OCI-LY3 (cell line): ENCODE measurements around the gene PTPRN2.
"Not testable (repeated sequence)": the region's sequence is repeated elsewhere in the genome, so short reads cannot be mapped to it uniquely, and the experiment has no call there.

Source experiments
- H2AFZ ChIP-seq: fragments of 200-600, 300-600 bp; shearing (Covaris generic); 2 replicates; pipeline ENCODE4 v1.6.0; 2014; ENCODE audit warnings: antibody characterized with exemption, low read depth, low read length
- H3K27ac ChIP-seq: fragments of 200-600, 300-600 bp; sonication (generic); 2 replicates; pipeline ENCODE4 v1.5.1; 2014; ENCODE audit warnings: mild to moderate bottlenecking, low read length, moderate library complexity, mixed read lengths
- H3K27me3 ChIP-seq: fragments of 200-600, 300-600 bp; sonication (generic); 2 replicates; pipeline ENCODE4 v1.6.1; 2014; ENCODE audit warnings: low read depth, low read length, mixed read lengths
- H3K36me3 ChIP-seq: fragments of 200-600, 300-600 bp; sonication (generic); replicated peaks from 2 replicates; pipeline ENCODE3; 2014; ENCODE audit warnings: low read depth, low read length, mixed read lengths
- H3K4me1 ChIP-seq: fragments of 300-600, 200-600 bp; sonication (generic); 2 replicates; pipeline ENCODE4 v1.6.1; 2014; ENCODE audit warnings: low read length, mixed read lengths
- H3K4me2 ChIP-seq: fragments of 200-600, 300-600 bp; sonication (generic); 2 replicates; pipeline ENCODE4 v1.6.1; 2014; ENCODE audit warnings: low read length, mixed read lengths
- H3K4me3 ChIP-seq: fragments of 300-600, 200-600 bp; sonication (generic); 2 replicates; pipeline ENCODE4 v1.5.1; 2014; ENCODE audit warnings: antibody characterized with exemption, mild to moderate bottlenecking, low read length, moderate library complexity
- H3K79me2 ChIP-seq: fragments of 300-600, 200-600 bp; shearing (Covaris generic); 2 replicates; pipeline ENCODE4 v1.6.1; 2014; ENCODE audit warnings: mild to moderate bottlenecking, low read length, mixed read lengths
- H3K9ac ChIP-seq: fragments of 300-600, 200-600 bp; shearing (Covaris generic); 2 replicates; pipeline ENCODE4 v1.6.0; 2014; ENCODE audit warnings: mild to moderate bottlenecking, low read length, moderate library complexity
- H3K9me3 ChIP-seq: fragments of 200-600, 300-600 bp; shearing (Covaris generic); 2 replicates; pipeline ENCODE4 v1.6.1; 2014; ENCODE audit warnings: low read length, mixed read lengths; ENCODE audit not compliant: insufficient read depth
- H4K20me1 ChIP-seq: fragments of 200-600, 300-600 bp; sonication (generic); 2 replicates; pipeline ENCODE4 v1.6.1; 2016; ENCODE audit warnings: low read length, mixed read lengths; ENCODE audit not compliant: insufficient read depth
- CTCF ChIP-seq: fragments of 200-600, 300-600 bp; sonication (generic); IDR thresholded peaks from 2 replicates; pipeline ENCODE4 v1.5.1; 2014; ENCODE audit warnings: antibody characterized with exemption, low read length, low read depth
- EZH2phosphoT487 ChIP-seq: fragments of 200-600 bp; shearing (Covaris generic); IDR thresholded peaks from 2 replicates; pipeline ENCODE4 v1.6.1; 2018; ENCODE audit warnings: antibody characterized with exemption, mixed run types, low read depth

Gene PTPRN2

DNA sequence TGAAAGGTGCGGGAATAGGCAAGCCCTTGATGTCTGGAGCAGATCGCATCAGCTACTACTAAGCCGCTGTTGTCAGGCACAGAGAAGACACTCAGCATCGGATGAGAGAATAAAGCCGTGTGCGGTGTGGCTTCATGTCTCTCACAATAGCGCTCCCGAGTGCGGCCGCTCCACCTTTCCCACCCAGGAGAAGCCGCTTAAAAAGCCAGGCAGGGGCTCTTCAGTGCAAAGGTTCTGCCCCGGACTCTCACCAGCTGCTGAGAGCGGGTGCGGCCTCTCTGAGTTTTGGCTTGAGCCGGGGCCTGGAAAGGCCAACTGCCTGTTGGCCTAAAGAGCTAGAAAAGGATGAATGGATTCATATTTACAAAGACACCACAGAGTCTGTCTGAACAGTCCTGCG lies 650.2 kb downstream of the PTPRN2 start:
- no peaks in the 10 kb centered on the region for H3K36me3 ChIP-seq
- no peak overlapping the region for H3K9ac ChIP-seq
- no peaks in the 10 kb centered on the region for H4K20me1 ChIP-seq
- no peak overlapping the region for H3K4me3 ChIP-seq
- H3K27ac ChIP-seq: no peak overlapping the region
- H2AFZ ChIP-seq: no peak overlapping the region
- H3K4me1 ChIP-seq: no peaks in the 10 kb centered on the region
- no peaks in the 10 kb centered on the region for H3K79me2 ChIP-seq
- no peaks in the 10 kb centered on the region for H3K27me3 ChIP-seq
- H3K4me2 ChIP-seq: no peak overlapping the region
- H3K9me3 ChIP-seq: no peaks in the 10 kb centered on the region
- no peak for TF ChIP-seq EZH2phosphoT487
- no peak for TF ChIP-seq CTCF

GRCh38 chr7:157936976-157937375 lies 650.6 kb downstream of the PTPRN2 start:
- H3K27ac ChIP-seq: no peak overlapping the region
- no peaks in the 10 kb centered on the region for H3K27me3 ChIP-seq
- no peak overlapping the region for H3K4me3 ChIP-seq
- no peaks in the 10 kb centered on the region for H3K36me3 ChIP-seq
- no peaks in the 10 kb centered on the region for H3K79me2 ChIP-seq
- H3K4me1 ChIP-seq: no peaks in the 10 kb centered on the region
- TF ChIP-seq CTCF (no peak), EZH2phosphoT487 (no peak)
- H3K9me3 ChIP-seq: no peaks in the 10 kb centered on the region
- H2AFZ ChIP-seq: no peak overlapping the region
- no peak overlapping the region for H3K9ac ChIP-seq
- H3K4me2 ChIP-seq: no peak overlapping the region
- no peaks in the 10 kb centered on the region for H4K20me1 ChIP-seq

GRCh38 chr7:157935721-157936120 lies 651.9 kb downstream of the PTPRN2 start:
- H3K9me3 ChIP-seq, H3K79me2 ChIP-seq, H3K4me1 ChIP-seq, H3K9ac ChIP-seq, H3K27ac ChIP-seq, H3K4me2 ChIP-seq, H4K20me1 ChIP-seq, H3K4me3 ChIP-seq, H3K36me3 ChIP-seq, H2AFZ ChIP-seq, H3K27me3 ChIP-seq: not testable (repeated sequence)

GRCh38 chr7:157933219-157934155 lies 654.1 kb downstream of the PTPRN2 start:
- not testable (repeated sequence) for H3K79me2 ChIP-seq, H4K20me1 ChIP-seq, H3K9me3 ChIP-seq, H3K27ac ChIP-seq, H3K4me1 ChIP-seq, H3K9ac ChIP-seq, H3K36me3 ChIP-seq, H3K4me2 ChIP-seq, H3K27me3 ChIP-seq, H2AFZ ChIP-seq, H3K4me3 ChIP-seq

- Histone ChIP-seq H3K4me2 (no peak overlapping the region), H3K27ac (no peak overlapping the region), H2AFZ (no peak overlapping the region), H3K36me3 (no peaks in the 10 kb centered on the region), H3K4me1 (no peaks in the 10 kb centered on the region), H3K27me3 (no peaks in the 10 kb centered on the region), H3K9me3 (no peaks in the 10 kb centered on the region), H3K9ac (no peak overlapping the region), H3K4me3 (no peak overlapping the region), H4K20me1 (no peaks in the 10 kb centered on the region), H3K79me2 (no peaks in the 10 kb centered on the region)
- TF ChIP-seq EZH2phosphoT487 (no peak), CTCF (no peak)
Observed at GRCh38 chr7:157932498-157933218, 655.0 kb downstream of the PTPRN2 start.
